HepG2 (cell line): ENCODE measurements around the gene PGPEP1. TPM values are rescaled to one million over a fixed set of nuclear protein-coding genes. Genes with fewer than 3 reads are reported as not detected.
A peak's percentile ranks its signal among the peaks of the same experiment; 100 is the strongest.

ENCODE experiments used
- BRD4 ChIP-seq: sonication (generic); formaldehyde crosslinking; IDR thresholded peaks from 2 replicates; pipeline ENCODE4 v1.4.0; 2020; ENCODE audit warnings: missing genetic modification reagents
- DMAP1 ChIP-seq: IDR thresholded peaks from 2 replicates; pipeline ENCODE4 v1.6.1; 2016
- FOSL2 ChIP-seq: sonication (generic); formaldehyde crosslinking; IDR thresholded peaks from 2 replicates; pipeline ENCODE4 v1.4.0; 2020; ENCODE audit warnings: missing genetic modification reagents
- HMGA1 ChIP-seq: sonication (generic); formaldehyde crosslinking; conservative IDR thresholded peaks from 2 replicates; pipeline ENCODE4 v1.4.0; 2020; ENCODE audit warnings: missing genetic modification reagents
- IKZF4 ChIP-seq: sonication (generic); formaldehyde crosslinking; IDR thresholded peaks from 2 replicates; pipeline ENCODE4 v1.5.1; 2020; ENCODE audit warnings: borderline replicate concordance, mild to moderate bottlenecking, low read depth, missing genetic modification reagents; ENCODE audit errors: not compliant biosample characterization
- POLR2AphosphoS5 ChIP-seq: IDR thresholded peaks from 2 replicates; pipeline ENCODE4 v1.6.1; 2012; ENCODE audit warnings: low read depth, low read length
- PPARG ChIP-seq: conservative IDR thresholded peaks from 2 replicates; pipeline ENCODE4 v1.6.1; 2016; ENCODE audit warnings: missing biosample characterization, missing genetic modification reagents
- SOX5 ChIP-seq: IDR thresholded peaks from 2 replicates; pipeline ENCODE4 v1.6.1; 2016; ENCODE audit warnings: borderline replicate concordance
- SP2 ChIP-seq: sonication (generic); formaldehyde crosslinking; IDR thresholded peaks from 2 replicates; pipeline ENCODE4 v1.5.1; 2020; ENCODE audit warnings: mild to moderate bottlenecking, missing genetic modification reagents
- ZBTB3 ChIP-seq: sonication (generic); formaldehyde crosslinking; IDR thresholded peaks from 2 replicates; pipeline ENCODE4 v1.4.0; 2020; ENCODE audit warnings: low read depth, mild to moderate bottlenecking, moderate library complexity, missing genetic modification reagents, borderline replicate concordance
- ZIK1 ChIP-seq: sonication (generic); formaldehyde crosslinking; IDR thresholded peaks from 2 replicates; pipeline ENCODE4 v1.5.0; 2020; ENCODE audit warnings: mild to moderate bottlenecking, low read depth, missing genetic modification reagents, borderline replicate concordance
- ZKSCAN8 ChIP-seq: IDR thresholded peaks from 2 replicates; pipeline ENCODE4 v1.6.1; 2016; ENCODE audit warnings: borderline replicate concordance, missing genetic modification reagents, missing compliant biosample characterization
- ZNF121 ChIP-seq: sonication (generic); formaldehyde crosslinking; IDR thresholded peaks from 2 replicates; pipeline ENCODE4 v1.5.0; 2020; ENCODE audit warnings: mild to moderate bottlenecking, missing genetic modification reagents
- ZSCAN21 ChIP-seq: sonication (generic); formaldehyde crosslinking; IDR thresholded peaks from 2 replicates; pipeline ENCODE4 v1.8.0; 2022; ENCODE audit warnings: mild to moderate bottlenecking, missing genetic modification reagents, moderate library complexity, borderline replicate concordance
- polyA plus RNA-seq, 8 experiments: library from polyadenylated mRNA; depleted of rRNA in 3 of 8; stranded (reverse) in 7 of 8; unstranded in 1 of 8; fragments of >200 nt; fragmentation: Illumina TruSeq in 4 of 8; extraction: Trizol in 4 of 8; gene quantifications; 2 replicates each; pipeline versions ENCODE4 v1.2.1 to v1.2.3, GENCODE V29; 2011 to 2016; ENCODE audit warnings: low read depth in 4 of 8, missing spikeins in 1 of 8, mixed read lengths in 1 of 8; ENCODE audit not compliant: insufficient read depth in 1 of 8
- total RNA-seq, 5 experiments: library from RNA; depleted of rRNA; stranded (reverse); fragments of >200 nt; fragmentation: Illumina TruSeq; extraction: Trizol; gene quantifications; 2 replicates each; pipeline ENCODE4 v1.2.3, GENCODE V29; 2016; ENCODE audit warnings: low read depth in 1 of 5
- TF ChIP-seq, protein P1 (sequence below), 2 experiments: fragments of 450-650 bp in 1 of 2; sonication (generic) in 1 of 2; formaldehyde crosslinking in 1 of 2; IDR thresholded peaks; 2 replicates each; pipeline versions ENCODE4 v1.6.1 to v1.8.0; 2016 to 2022; ENCODE audit warnings: antibody characterized with exemption in 1 of 2, mild to moderate bottlenecking in 1 of 2, missing genetic modification reagents in 1 of 2
- TF ChIP-seq, protein P2 (sequence below): sonication (generic); formaldehyde crosslinking; IDR thresholded peaks from 2 replicates; pipeline ENCODE4 v1.4.0; 2020; ENCODE audit warnings: missing genetic modification reagents, borderline replicate concordance

Gene PGPEP1
- total and polyA plus RNA-seq, 2 of the 13 experiments (the other 11 are each of a cell fraction or from before 2014, with no cell fraction given), result 53.1 to 56.6 TPM

DNA sequence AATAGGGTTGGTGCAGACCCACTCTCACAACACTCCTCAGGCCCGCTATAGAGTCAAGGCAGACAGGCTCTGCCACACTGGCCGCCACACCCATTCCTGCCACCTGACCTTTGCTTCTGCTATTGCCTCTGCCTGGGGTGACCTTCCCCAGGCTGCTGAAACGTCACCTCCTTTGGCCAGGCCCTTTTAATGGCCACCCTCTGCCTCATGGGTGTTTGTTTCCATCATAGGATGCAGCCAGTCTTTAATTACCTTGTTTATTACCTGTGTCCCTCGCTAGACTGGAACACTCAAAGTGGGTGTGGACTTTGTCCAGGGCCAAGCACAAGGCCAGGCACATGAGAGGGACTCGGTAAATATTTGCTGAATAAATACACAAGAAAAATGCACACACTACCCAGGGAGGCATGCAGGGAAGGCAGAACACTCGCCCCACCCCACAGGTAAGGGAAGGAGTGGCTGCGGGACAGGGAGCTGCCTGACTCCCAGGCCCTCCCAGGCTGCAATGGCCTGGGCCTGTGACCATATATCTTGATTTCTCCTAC is 20.7 kb upstream of the PGPEP1 start (continued):
- TF ChIP-seq, protein P1, sequence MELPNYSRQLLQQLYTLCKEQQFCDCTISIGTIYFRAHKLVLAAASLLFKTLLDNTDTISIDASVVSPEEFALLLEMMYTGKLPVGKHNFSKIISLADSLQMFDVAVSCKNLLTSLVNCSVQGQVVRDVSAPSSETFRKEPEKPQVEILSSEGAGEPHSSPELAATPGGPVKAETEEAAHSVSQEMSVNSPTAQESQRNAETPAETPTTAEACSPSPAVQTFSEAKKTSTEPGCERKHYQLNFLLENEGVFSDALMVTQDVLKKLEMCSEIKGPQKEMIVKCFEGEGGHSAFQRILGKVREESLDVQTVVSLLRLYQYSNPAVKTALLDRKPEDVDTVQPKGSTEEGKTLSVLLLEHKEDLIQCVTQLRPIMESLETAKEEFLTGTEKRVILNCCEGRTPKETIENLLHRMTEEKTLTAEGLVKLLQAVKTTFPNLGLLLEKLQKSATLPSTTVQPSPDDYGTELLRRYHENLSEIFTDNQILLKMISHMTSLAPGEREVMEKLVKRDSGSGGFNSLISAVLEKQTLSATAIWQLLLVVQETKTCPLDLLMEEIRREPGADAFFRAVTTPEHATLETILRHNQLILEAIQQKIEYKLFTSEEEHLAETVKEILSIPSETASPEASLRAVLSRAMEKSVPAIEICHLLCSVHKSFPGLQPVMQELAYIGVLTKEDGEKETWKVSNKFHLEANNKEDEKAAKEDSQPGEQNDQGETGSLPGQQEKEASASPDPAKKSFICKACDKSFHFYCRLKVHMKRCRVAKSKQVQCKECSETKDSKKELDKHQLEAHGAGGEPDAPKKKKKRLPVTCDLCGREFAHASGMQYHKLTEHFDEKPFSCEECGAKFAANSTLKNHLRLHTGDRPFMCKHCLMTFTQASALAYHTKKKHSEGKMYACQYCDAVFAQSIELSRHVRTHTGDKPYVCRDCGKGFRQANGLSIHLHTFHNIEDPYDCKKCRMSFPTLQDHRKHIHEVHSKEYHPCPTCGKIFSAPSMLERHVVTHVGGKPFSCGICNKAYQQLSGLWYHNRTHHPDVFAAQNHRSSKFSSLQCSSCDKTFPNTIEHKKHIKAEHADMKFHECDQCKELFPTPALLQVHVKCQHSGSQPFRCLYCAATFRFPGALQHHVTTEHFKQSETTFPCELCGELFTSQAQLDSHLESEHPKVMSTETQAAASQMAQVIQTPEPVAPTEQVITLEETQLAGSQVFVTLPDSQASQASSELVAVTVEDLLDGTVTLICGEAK (IDR thresholded peaks at IDR 0.05), result no peak
- TF ChIP-seq, protein P1 (CRISPR knock-in tag; IDR thresholded peaks at IDR 0.05), result peak; percentile 49; the same call in 1 of the 2 replicates
- no peak for TF ChIP-seq ZSCAN21 (CRISPR knock-in tag)
- peak; percentile 70 for TF ChIP-seq ZNF121
- TF ChIP-seq BRD4, result no peak
- TF ChIP-seq, protein P2, sequence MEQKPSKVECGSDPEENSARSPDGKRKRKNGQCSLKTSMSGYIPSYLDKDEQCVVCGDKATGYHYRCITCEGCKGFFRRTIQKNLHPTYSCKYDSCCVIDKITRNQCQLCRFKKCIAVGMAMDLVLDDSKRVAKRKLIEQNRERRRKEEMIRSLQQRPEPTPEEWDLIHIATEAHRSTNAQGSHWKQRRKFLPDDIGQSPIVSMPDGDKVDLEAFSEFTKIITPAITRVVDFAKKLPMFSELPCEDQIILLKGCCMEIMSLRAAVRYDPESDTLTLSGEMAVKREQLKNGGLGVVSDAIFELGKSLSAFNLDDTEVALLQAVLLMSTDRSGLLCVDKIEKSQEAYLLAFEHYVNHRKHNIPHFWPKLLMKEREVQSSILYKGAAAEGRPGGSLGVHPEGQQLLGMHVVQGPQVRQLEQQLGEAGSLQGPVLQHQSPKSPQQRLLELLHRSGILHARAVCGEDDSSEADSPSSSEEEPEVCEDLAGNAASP (CRISPR knock-in tag), result peak; percentile 89; the same call in 1 of the 2 replicates
- peak; percentile 64; the same call in 1 of the 2 replicates for TF ChIP-seq PPARG (CRISPR knock-in tag)
- 0 out of 2 replicates have a peak, but pooled peaks have one; percentile 34 for TF ChIP-seq ZIK1 (CRISPR knock-in tag)
- TF ChIP-seq DMAP1 (CRISPR knock-in tag), result peak; percentile 48; the same call in 1 of the 2 replicates
- TF ChIP-seq ZKSCAN8 (CRISPR knock-in tag), result peak; percentile 92; the same call in 1 of the 2 replicates
- TF ChIP-seq IKZF4 (CRISPR knock-in tag), result peak; percentile 69
- TF ChIP-seq SOX5 (CRISPR knock-in tag), result peak; percentile 91
- TF ChIP-seq FOSL2 (CRISPR knock-in tag), result peak; percentile 81
- TF ChIP-seq HMGA1 (CRISPR knock-in tag), result no peak
- peak; percentile 69; the same call in 1 of the 2 replicates for TF ChIP-seq ZBTB3 (CRISPR knock-in tag)
- TF ChIP-seq SP2 (CRISPR knock-in tag), result 0 out of 2 replicates have a peak, but pooled peaks have one; percentile 27
- peak; percentile 55 for TF ChIP-seq POLR2AphosphoS5
